ENCODE results near the gene MAGEA9B.
"Not testable (repeated sequence)": the region's sequence is repeated elsewhere in the genome, so short reads cannot be mapped to it uniquely, and the experiment has no call there.

MAGEA9B gene

GRCh38 chrX:149568701-149569296 lies 18.5 kb downstream of the MAGEA9B start:
- no peak overlapping the region for H3K27ac ChIP-seq (replicated peaks)
- no peak for TF ChIP-seq GABPA (IDR thresholded peaks at IDR 0.05; ENCODE audit: low read depth)
- TF ChIP-seq POLR2AphosphoS5 (IDR thresholded peaks at IDR 0.05; ENCODE audit: low read depth) = no peak
- TF ChIP-seq SPI1 (IDR thresholded peaks at IDR 0.05; ENCODE audit: borderline replicate concordance, low read depth) = no peak
- TF ChIP-seq REST (IDR thresholded peaks at IDR 0.05; ENCODE audit: insufficient replicate concordance, low read depth) = no peak
- TF ChIP-seq CTCF (IDR thresholded peaks at IDR 0.05; ENCODE audit: insufficient read depth, low read length) = no peak
- H3K27me3 ChIP-seq (ENCODE audit: insufficient read depth, poor library complexity, severe bottlenecking) = no peaks in the 10 kb centered on the region
- H3K4me3 ChIP-seq (replicated peaks; ENCODE audit: insufficient read depth, low read length) = no peak overlapping the region
- no peak for DNase-seq (ENCODE audit: low read depth in 1 of 2, low spot score in 1 of 2)

- no peak overlapping the region for H3K4me3 ChIP-seq (replicated peaks; ENCODE audit: insufficient read depth, low read length)
- H3K27me3 ChIP-seq (ENCODE audit: insufficient read depth, poor library complexity, severe bottlenecking) = no peaks in the 10 kb centered on the region
- no peak overlapping the region for H3K27ac ChIP-seq (replicated peaks)
- TF ChIP-seq SPI1 (IDR thresholded peaks at IDR 0.05; ENCODE audit: borderline replicate concordance, low read depth) = no peak
- TF ChIP-seq GABPA (IDR thresholded peaks at IDR 0.05; ENCODE audit: low read depth) = no peak
- TF ChIP-seq CTCF (IDR thresholded peaks at IDR 0.05; ENCODE audit: insufficient read depth, low read length) = no peak
- no peak for TF ChIP-seq POLR2AphosphoS5 (IDR thresholded peaks at IDR 0.05; ENCODE audit: low read depth)
- TF ChIP-seq REST (IDR thresholded peaks at IDR 0.05; ENCODE audit: insufficient replicate concordance, low read depth) = no peak
- no peak for DNase-seq (ENCODE audit: low read depth in 1 of 2, low spot score in 1 of 2)
Measured at GRCh38 chrX:149567621-149568417, 19.4 kb downstream of the MAGEA9B start.

GRCh38 chrX:149563359-149563758 lies 23.9 kb downstream of the MAGEA9B start:
- DNase-seq (ENCODE audit: low read depth in 1 of 2, low spot score in 1 of 2) = no peak
- no peak for TF ChIP-seq POLR2AphosphoS5 (IDR thresholded peaks at IDR 0.05; ENCODE audit: low read depth)

GRCh38 chrX:149555251-149555650 lies 32.0 kb downstream of the MAGEA9B start:
- DNase-seq (ENCODE audit: low read depth in 1 of 2, low spot score in 1 of 2); H3K4me3 ChIP-seq (replicated peaks; ENCODE audit: insufficient read depth, low read length); H3K27me3 ChIP-seq (ENCODE audit: insufficient read depth, poor library complexity, severe bottlenecking); H3K27ac ChIP-seq (replicated peaks): not testable (repeated sequence)

More at GRCh38 chrX:149563359-149563758, 23.9 kb downstream of the MAGEA9B start:
- Histone ChIP-seq H3K4me3 (replicated peaks; ENCODE audit: insufficient read depth, low read length) (no peak overlapping the region), H3K27ac (replicated peaks) (no peak overlapping the region), H3K27me3 (ENCODE audit: insufficient read depth, poor library complexity, severe bottlenecking) (no peaks in the 10 kb centered on the region)

- not testable (repeated sequence) for DNase-seq (ENCODE audit: low read depth in 1 of 2, low spot score in 1 of 2); H3K27me3 ChIP-seq (ENCODE audit: insufficient read depth, poor library complexity, severe bottlenecking); H3K4me3 ChIP-seq (replicated peaks; ENCODE audit: insufficient read depth, low read length); H3K27ac ChIP-seq (replicated peaks)
Measured at GRCh38 chrX:149551939-149552248, 35.4 kb downstream of the MAGEA9B start.

- H3K27me3 ChIP-seq (ENCODE audit: insufficient read depth, poor library complexity, severe bottlenecking); H3K27ac ChIP-seq (replicated peaks); DNase-seq (ENCODE audit: low read depth in 1 of 2, low spot score in 1 of 2): not testable (repeated sequence)
Measured at GRCh38 chrX:149551245-149551938, 35.9 kb downstream of the MAGEA9B start.

GRCh38 chrX:149550454-149550853 lies 36.8 kb downstream of the MAGEA9B start:
- H3K27ac ChIP-seq (replicated peaks); DNase-seq (ENCODE audit: low read depth in 1 of 2, low spot score in 1 of 2); H3K4me3 ChIP-seq (replicated peaks; ENCODE audit: insufficient read depth, low read length); H3K27me3 ChIP-seq (ENCODE audit: insufficient read depth, poor library complexity, severe bottlenecking): not testable (repeated sequence)

More at GRCh38 chrX:149551245-149551938, 35.9 kb downstream of the MAGEA9B start:
- not testable (repeated sequence) for H3K4me3 ChIP-seq (replicated peaks; ENCODE audit: insufficient read depth, low read length)

- H3K27me3 ChIP-seq (ENCODE audit: insufficient read depth, poor library complexity, severe bottlenecking); H3K4me3 ChIP-seq (replicated peaks; ENCODE audit: insufficient read depth, low read length); H3K27ac ChIP-seq (replicated peaks); DNase-seq (ENCODE audit: low read depth in 1 of 2, low spot score in 1 of 2): not testable (repeated sequence)
Measured at GRCh38 chrX:149549701-149550100, 37.6 kb downstream of the MAGEA9B start, which contains the start of gene HSFX3. HSFX3 (minus strand) TSS chrX:149549924; CDS start chrX:149549852, 72 bp downstream.
